ENCODE data around the gene DGKG.

The DGKG gene

DNA sequence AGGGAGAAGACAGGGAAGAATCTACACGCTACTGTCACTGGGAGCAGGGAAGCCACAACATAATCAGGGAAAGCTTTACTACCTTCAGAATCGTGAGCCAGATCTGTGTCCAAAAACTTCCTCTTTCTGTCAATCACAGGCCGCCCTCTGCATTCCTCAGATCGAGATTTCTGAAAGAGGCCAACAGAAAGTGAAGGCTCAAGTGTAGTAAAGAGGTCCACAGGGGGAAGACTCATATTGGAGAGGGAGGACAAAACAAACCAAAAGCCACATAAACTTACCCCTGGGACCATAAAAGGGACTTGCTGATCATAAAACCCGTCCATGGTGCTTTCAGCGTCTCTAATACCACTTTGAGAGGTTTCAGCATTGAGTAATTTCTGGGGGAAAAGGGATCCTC is 256.5 kb downstream of the DGKG start:
- no peak for DNase-seq (ENCODE audit: extremely low read depth, low read depth)
- TF ChIP-seq, protein P1, sequence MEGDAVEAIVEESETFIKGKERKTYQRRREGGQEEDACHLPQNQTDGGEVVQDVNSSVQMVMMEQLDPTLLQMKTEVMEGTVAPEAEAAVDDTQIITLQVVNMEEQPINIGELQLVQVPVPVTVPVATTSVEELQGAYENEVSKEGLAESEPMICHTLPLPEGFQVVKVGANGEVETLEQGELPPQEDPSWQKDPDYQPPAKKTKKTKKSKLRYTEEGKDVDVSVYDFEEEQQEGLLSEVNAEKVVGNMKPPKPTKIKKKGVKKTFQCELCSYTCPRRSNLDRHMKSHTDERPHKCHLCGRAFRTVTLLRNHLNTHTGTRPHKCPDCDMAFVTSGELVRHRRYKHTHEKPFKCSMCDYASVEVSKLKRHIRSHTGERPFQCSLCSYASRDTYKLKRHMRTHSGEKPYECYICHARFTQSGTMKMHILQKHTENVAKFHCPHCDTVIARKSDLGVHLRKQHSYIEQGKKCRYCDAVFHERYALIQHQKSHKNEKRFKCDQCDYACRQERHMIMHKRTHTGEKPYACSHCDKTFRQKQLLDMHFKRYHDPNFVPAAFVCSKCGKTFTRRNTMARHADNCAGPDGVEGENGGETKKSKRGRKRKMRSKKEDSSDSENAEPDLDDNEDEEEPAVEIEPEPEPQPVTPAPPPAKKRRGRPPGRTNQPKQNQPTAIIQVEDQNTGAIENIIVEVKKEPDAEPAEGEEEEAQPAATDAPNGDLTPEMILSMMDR (IDR thresholded peaks at IDR 0.05; ENCODE audit: low read depth, low read length) = no peak

DNA sequence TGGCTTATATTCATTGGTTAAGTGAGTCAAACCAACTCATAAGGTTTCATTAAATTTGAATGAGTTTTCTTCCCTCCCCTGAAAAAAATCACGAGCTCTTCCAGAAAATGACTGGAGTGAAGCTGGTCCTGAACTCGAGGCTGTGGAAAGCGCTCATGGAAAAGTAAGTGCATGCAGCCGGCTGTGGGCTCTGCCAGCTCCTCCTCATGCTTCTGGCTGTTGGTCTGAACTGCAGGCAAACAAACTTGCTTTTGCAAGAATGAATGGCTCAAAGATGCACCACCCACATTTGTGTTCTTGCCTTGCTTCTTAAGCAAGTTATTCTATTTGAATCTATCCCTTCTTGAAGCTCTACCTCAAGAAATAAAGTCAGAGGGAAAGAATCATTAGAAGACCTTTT is 259.3 kb downstream of the DGKG start:
- DNase-seq (ENCODE audit: extremely low read depth, low read depth) = no peak
- TF ChIP-seq, protein P1 (IDR thresholded peaks at IDR 0.05; ENCODE audit: low read depth, low read length) = no peak; the same call in 1 of the 2 replicates

DNA sequence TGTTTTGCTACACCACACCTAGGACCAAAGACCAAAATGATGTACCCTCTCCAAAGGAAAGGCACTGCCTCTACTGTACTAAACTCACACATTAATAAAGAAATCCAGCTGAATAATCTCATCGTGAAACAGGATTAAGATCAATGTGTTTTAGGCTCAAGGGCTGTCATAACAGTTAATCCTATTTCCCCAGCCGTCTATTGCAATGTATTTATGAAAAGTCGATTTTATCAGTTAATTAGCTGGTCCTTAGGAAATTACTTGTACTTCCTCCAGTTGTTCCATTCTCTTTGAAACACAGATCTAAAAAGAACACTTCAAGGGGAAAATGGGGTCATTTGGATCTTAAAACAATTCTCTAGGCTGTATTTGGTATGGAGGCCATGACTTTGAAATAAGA is 261.6 kb downstream of the DGKG start:
- TF ChIP-seq, protein P1 (IDR thresholded peaks at IDR 0.05; ENCODE audit: low read depth, low read length) = no peak
- no peak for DNase-seq (ENCODE audit: extremely low read depth, low read depth)

DNA sequence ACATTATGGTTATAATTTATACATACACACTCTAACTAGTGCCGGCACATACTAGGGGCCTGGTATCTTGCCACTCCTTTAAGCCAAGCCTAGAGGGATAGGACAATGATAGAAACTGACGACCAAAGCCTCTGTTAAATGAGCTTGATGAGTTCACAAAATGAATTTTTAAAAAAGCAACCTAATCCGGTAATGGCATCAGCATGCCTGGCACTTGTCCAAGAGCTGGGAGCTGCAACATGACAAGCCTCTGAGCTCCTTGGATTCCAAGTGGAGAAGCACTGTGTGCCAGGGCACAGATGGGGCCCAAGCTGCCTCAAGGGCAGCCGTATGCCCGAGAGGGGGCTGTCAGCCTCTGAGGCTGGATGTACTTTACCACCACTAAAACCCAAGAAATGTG is 262.9 kb downstream of the DGKG start:
- DNase-seq (ENCODE audit: extremely low read depth, low read depth) = no peak
- TF ChIP-seq, protein P1 (IDR thresholded peaks at IDR 0.05; ENCODE audit: low read depth, low read length) = no peak

DNA sequence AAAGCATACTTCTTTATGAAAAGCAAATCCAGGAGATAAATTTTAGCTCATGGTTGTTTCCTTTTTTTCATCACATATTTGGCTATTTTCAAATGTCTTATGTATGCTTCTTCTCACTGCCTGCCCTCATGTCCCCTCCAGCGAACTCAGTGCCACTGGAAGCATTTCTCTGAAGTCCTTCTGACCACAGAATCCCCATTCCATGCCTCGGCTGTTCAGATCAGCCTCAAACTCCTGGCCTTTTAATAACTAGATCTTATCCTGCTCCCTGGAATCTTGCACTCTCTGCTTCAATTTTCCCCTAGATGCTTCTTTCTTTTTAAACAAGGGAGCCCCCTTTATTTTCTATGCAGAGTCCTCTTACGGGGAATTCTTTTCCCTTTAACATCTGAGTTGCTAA is 263.3 kb downstream of the DGKG start:
- TF ChIP-seq, protein P1 (IDR thresholded peaks at IDR 0.05; ENCODE audit: low read depth, low read length) = no peak

DNA sequence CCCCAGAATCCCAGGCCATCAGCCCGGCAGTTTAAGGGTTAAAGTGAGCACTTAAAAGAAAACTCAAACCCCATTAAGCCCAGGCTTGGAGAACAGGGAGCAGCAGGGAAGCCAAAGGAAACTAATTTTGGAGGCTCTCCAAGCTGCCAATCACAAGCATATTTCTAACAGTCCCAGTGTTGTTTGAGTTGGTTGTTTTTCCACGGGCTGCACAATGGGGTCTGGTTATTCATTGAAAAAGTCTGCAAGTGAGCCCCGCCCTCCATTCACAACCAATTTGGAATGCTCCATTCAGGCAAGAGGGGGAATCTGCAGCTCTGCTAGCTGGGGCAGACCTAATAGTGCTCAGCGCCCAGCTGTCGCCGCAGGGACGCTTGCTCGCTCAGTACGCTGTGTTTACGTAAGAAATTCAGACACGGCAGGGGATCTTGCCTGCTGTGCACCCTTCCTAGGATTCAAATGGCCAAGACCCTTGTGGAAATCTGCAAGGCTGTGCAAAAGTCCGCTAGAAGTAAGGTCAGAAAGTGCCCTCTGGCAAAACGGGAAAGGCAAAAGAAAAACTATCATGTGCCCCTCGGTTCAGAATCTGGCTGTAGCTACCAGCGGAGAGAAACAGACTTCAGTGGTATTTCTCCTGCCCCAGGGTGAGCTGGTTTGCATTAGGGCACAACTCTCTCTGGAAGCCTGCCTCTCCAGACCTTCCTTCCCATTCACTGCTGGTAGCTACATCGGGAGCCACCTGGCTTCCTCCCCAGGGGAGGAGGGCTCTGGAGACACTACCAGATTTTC is 264.2 kb downstream of the DGKG start:
- no peak for DNase-seq (ENCODE audit: extremely low read depth, low read depth)
- TF ChIP-seq, protein P1 (IDR thresholded peaks at IDR 0.05; ENCODE audit: low read depth, low read length) = no peak

More for the DNA sequence above, 263.3 kb downstream of the DGKG start:
- no peak for DNase-seq (ENCODE audit: extremely low read depth, low read depth)

DNA sequence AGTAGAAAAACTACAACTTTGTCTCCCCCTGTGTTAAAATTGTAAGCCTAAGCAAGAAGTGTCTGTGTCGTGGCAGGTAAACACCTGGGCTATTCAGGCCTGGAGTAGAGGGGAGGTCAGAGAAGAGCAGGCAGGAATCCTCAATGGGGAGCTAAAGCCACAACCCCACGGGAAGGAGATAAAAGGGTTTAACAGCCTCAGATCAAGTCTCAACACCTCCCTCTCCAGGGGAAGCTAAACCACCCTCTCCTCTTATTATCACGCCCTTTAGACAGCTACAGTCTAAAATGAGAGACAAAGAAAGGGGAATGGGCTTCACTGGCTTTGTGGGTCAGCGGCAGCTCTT is 264.7 kb downstream of the DGKG start:
- TF ChIP-seq, protein P1 (IDR thresholded peaks at IDR 0.05; ENCODE audit: low read depth, low read length) = no peak
- no peak for DNase-seq (ENCODE audit: extremely low read depth, low read depth)

All from AG09319 (cell line).